NT2/D1 (cell line): ENCODE data around the gene SRD5A2.
A peak's percentile ranks its signal among the peaks of the same experiment; 100 is the strongest.
"Not testable (repeated sequence)": the region's sequence is repeated elsewhere in the genome, so short reads cannot be mapped to it uniquely, and the experiment has no call there.

Source experiments
- DNase-seq: peaks from one replicate; pipeline ENCODE4 v3.0.0-alpha.2; 2011; ENCODE audit warnings: low read depth, low spot score
- H3K27me3 ChIP-seq: 2 replicates; pipeline ENCODE4 v1.6.0; 2011; ENCODE audit warnings: mild to moderate bottlenecking; ENCODE audit not compliant: insufficient read length, insufficient read depth
- H3K36me3 ChIP-seq: 2 replicates; pipeline ENCODE4 v1.6.1; 2011; ENCODE audit warnings: mild to moderate bottlenecking, low read length, mixed read lengths; ENCODE audit not compliant: insufficient read depth, insufficient read length
- H3K4me1 ChIP-seq: 2 replicates; pipeline ENCODE4 v1.5.1; 2011; ENCODE audit not compliant: insufficient read depth, insufficient read length
- H3K4me3 ChIP-seq: 2 replicates; pipeline ENCODE4 v1.5.1; 2011; ENCODE audit warnings: low read depth; ENCODE audit not compliant: insufficient read length
- H3K9ac ChIP-seq: 2 replicates; pipeline ENCODE4 v1.6.0; 2011; ENCODE audit warnings: low read depth; ENCODE audit not compliant: insufficient read length
- H3K9me3 ChIP-seq: 2 replicates; pipeline ENCODE4 v1.5.1; 2011; ENCODE audit warnings: mild to moderate bottlenecking, low read length; ENCODE audit not compliant: insufficient read depth
- SUZ12 ChIP-seq: IDR thresholded peaks from 2 replicates; pipeline ENCODE4 v1.6.1; 2011; ENCODE audit not compliant: insufficient read length, insufficient read depth; ENCODE audit errors: extremely low read depth
- YY1 ChIP-seq: IDR thresholded peaks from 2 replicates; pipeline ENCODE4 v1.6.1; 2011; ENCODE audit not compliant: insufficient read length, insufficient read depth
- ZNF274 ChIP-seq: IDR thresholded peaks from 2 replicates; pipeline ENCODE4 v1.6.1; 2011; ENCODE audit warnings: mild to moderate bottlenecking, low read depth, low read length

SRD5A2 gene

DNA sequence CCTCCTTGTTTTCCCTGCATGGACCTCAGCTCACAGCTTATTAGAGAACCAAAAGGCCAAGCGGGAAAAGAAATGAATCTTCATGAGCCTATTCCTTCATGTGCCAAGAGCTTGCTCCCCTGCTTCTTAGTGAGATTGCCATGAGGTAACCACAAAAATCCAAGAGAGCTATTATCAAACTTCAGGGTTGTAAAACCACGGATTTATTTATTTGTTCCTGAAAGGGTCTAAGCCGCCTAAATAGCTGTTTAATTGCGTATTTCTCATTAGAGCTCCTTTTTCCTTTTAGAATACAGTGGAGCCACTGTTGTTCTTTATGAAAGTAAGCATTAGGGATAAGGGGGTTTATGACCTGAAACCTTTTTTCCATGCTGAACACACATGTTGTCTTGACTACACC is 58.0 kb downstream of the SRD5A2 start:
- no peak overlapping the region for H3K9ac ChIP-seq
- no peak for TF ChIP-seq YY1
- H3K27me3 ChIP-seq, result no peaks in the 10 kb centered on the region
- H3K4me1 ChIP-seq, result no peaks in the 10 kb centered on the region
- no peak overlapping the region for H3K4me3 ChIP-seq
- DNase-seq, result no peak
- no peaks in the 10 kb centered on the region for H3K9me3 ChIP-seq
- H3K36me3 ChIP-seq, result no peaks in the 10 kb centered on the region

- no peak overlapping the region for H3K9ac ChIP-seq
- H3K4me1 ChIP-seq, result no peaks in the 10 kb centered on the region
- no peaks in the 10 kb centered on the region for H3K27me3 ChIP-seq
- no peak overlapping the region for H3K4me3 ChIP-seq
- TF ChIP-seq ZNF274 (no peak), SUZ12 (no peak)
- no peaks in the 10 kb centered on the region for H3K9me3 ChIP-seq
- DNase-seq, result no peak
- no peaks in the 10 kb centered on the region for H3K36me3 ChIP-seq
These were observed 63.1 kb downstream of the SRD5A2 start for GRCh38 chr2:31517442-31518203.

DNA sequence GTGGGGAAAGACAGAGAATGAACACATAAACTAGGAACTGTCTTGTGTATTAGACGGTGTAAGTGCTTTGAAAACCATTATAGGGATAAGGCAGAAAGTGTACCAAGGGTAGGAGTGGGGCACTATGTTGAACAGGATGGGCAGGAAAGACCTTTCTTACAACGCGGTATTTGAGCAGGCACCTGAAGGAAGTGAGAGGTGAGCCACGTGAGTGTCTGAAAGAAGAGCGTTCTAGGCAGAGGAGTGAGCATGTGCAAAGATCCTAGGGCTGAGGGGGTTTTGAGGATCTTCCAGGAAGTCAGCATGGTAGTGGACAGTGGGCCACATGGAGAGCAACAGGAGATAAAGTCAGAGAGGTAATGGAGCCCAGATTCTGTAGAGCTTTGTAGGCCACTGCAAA is 65.2 kb downstream of the SRD5A2 start:
- Histone ChIP-seq H3K4me3 (no peak overlapping the region), H3K27me3 (no peaks in the 10 kb centered on the region)

GRCh38 chr2:31513553-31513952 is 67.2 kb downstream of the SRD5A2 start:
- Histone ChIP-seq H3K4me1 (no peaks in the 10 kb centered on the region), H3K27me3 (no peaks in the 10 kb centered on the region), H3K4me3 (no peak overlapping the region), H3K9ac (no peak overlapping the region), H3K9me3 (no peaks in the 10 kb centered on the region), H3K36me3 (no peaks in the 10 kb centered on the region)
- no peak for DNase-seq
- TF ChIP-seq ZNF274, result no peak
- TF ChIP-seq SUZ12, result no peak
- no peak for TF ChIP-seq YY1

More for the DNA sequence above, 65.2 kb downstream of the SRD5A2 start:
- Histone ChIP-seq H3K36me3 (no peaks in the 10 kb centered on the region), H3K9me3 (no peaks in the 10 kb centered on the region), H3K4me1 (no peaks in the 10 kb centered on the region), H3K9ac (no peak overlapping the region)
- TF ChIP-seq ZNF274 (no peak), YY1 (no peak), SUZ12 (no peak)
- DNase-seq, result no peak

GRCh38 chr2:31511376-31511775 is 69.4 kb downstream of the SRD5A2 start:
- TF ChIP-seq YY1 (no peak), SUZ12 (no peak), ZNF274 (no peak)
- no peak for DNase-seq
- H3K9ac ChIP-seq, result no peak overlapping the region
- no peaks in the 10 kb centered on the region for H3K9me3 ChIP-seq
- H3K4me1 ChIP-seq, result no peaks in the 10 kb centered on the region
- H3K27me3 ChIP-seq, result no peaks in the 10 kb centered on the region
- no peaks in the 10 kb centered on the region for H3K36me3 ChIP-seq
- H3K4me3 ChIP-seq, result no peak overlapping the region

GRCh38 chr2:31505111-31505510 is 75.6 kb downstream of the SRD5A2 start:
- Histone ChIP-seq H3K9ac (no peak overlapping the region), H3K4me3 (no peak overlapping the region), H3K9me3 (no peaks in the 10 kb centered on the region), H3K4me1 (no peaks in the 10 kb centered on the region), H3K27me3 (no peaks in the 10 kb centered on the region), H3K36me3 (no peaks in the 10 kb centered on the region)
- TF ChIP-seq ZNF274 (no peak), YY1 (no peak), SUZ12 (no peak)
- no peak for DNase-seq

DNA sequence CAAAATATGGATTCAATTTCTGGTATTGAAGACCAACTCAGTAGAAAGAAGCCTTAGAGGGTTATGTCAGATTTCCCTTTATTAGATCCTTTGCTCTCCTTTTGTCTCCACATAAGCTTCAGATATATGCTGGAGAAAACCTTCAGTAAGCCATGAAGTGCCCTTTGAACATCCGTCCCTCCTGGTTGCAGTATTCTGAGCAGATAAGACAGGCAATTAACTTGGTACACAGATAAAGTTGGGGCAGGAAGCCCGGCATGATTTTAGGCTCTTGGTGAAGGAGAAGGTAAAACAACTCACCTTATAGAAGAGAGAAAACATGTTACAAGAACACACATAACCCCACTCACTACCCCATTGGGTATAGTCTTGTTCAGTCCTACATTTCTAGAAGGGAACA is 76.4 kb downstream of the SRD5A2 start:
- Histone ChIP-seq H3K9me3 (no peaks in the 10 kb centered on the region), H3K9ac (no peak overlapping the region), H3K4me1 (no peaks in the 10 kb centered on the region), H3K4me3 (no peak overlapping the region), H3K36me3 (no peaks in the 10 kb centered on the region), H3K27me3 (no peaks in the 10 kb centered on the region)
- TF ChIP-seq ZNF274 (no peak), YY1 (no peak), SUZ12 (no peak)
- no peak for DNase-seq

GRCh38 chr2:31496451-31496874 is 84.3 kb downstream of the SRD5A2 start:
- H3K36me3 ChIP-seq, H3K9me3 ChIP-seq, H3K4me1 ChIP-seq, DNase-seq, H3K27me3 ChIP-seq: not testable (repeated sequence)
- peak overlapping the region; percentile 58 for H3K4me3 ChIP-seq
- H3K9ac ChIP-seq, result peak overlapping the region; percentile 64

DNA sequence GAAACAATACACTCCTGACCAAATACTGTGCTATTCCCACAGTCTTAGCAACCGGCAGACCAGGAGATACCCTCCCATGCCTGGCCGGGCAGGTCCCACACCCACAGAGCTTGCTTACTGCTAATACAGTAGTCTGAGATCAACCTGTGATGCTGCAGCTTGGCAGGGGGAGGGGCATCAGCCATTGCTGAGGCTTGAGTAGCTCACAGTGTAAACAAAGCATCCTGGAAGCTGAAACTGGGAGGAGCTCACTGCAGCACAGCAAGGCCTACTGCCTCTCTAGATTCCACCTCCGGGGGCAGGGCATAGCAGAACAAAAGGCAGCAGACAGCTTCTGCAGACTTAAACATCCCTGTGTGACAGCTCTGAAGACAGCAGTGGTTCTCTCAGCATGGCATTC is 91.4 kb downstream of the SRD5A2 start:
- not testable (repeated sequence) for H3K9ac ChIP-seq, H3K4me1 ChIP-seq, H3K4me3 ChIP-seq, H3K9me3 ChIP-seq, H3K36me3 ChIP-seq, H3K27me3 ChIP-seq
- DNase-seq, result peak; percentile 94
